ENCODE results near the gene KRT17. TPM values are rescaled to one million over a fixed set of nuclear protein-coding genes. Genes with fewer than 3 reads are reported as not detected.
A peak's percentile ranks its signal among the peaks of the same experiment; 100 is the strongest.

KRT17 gene
- total RNA-seq, 1 experiment from 2014 or later = 1.9 TPM

GRCh38 chr17:41667280-41668041 lies 43.1 kb upstream of the KRT17 start:
- ATAC-seq = 0 out of 2 replicates have a peak, but pooled peaks have one; percentile 2
- Histone ChIP-seq H3K4me1 (ENCODE audit: control insufficient read depth, insufficient read depth, low read length) (peaks cover 23% of the 10 kb centered on the region), H3K27ac (ENCODE audit: low read length) (peak overlapping the region; percentile 92), H3K4me3 (ENCODE audit: low read depth in 2 of 2, low read length in 2 of 2) (peak overlapping the region in 1 of 2 experiments; percentile 76; a peak in 2 of 4 replicates), H3K9me3 (ENCODE audit: control insufficient read depth, insufficient read depth, low read depth, low read length) (no peaks in the 10 kb centered on the region), H3K27me3 (ENCODE audit: control insufficient read depth, insufficient read depth, low read length) (no peaks in the 10 kb centered on the region), H3K36me3 (ENCODE audit: control insufficient read depth, insufficient read depth, low read length) (no peaks in the 10 kb centered on the region)
- TF ChIP-seq TCF7L2 (IDR thresholded peaks at IDR 0.05; ENCODE audit: low read depth, low read length) = no peak
- TF ChIP-seq, protein P1, sequence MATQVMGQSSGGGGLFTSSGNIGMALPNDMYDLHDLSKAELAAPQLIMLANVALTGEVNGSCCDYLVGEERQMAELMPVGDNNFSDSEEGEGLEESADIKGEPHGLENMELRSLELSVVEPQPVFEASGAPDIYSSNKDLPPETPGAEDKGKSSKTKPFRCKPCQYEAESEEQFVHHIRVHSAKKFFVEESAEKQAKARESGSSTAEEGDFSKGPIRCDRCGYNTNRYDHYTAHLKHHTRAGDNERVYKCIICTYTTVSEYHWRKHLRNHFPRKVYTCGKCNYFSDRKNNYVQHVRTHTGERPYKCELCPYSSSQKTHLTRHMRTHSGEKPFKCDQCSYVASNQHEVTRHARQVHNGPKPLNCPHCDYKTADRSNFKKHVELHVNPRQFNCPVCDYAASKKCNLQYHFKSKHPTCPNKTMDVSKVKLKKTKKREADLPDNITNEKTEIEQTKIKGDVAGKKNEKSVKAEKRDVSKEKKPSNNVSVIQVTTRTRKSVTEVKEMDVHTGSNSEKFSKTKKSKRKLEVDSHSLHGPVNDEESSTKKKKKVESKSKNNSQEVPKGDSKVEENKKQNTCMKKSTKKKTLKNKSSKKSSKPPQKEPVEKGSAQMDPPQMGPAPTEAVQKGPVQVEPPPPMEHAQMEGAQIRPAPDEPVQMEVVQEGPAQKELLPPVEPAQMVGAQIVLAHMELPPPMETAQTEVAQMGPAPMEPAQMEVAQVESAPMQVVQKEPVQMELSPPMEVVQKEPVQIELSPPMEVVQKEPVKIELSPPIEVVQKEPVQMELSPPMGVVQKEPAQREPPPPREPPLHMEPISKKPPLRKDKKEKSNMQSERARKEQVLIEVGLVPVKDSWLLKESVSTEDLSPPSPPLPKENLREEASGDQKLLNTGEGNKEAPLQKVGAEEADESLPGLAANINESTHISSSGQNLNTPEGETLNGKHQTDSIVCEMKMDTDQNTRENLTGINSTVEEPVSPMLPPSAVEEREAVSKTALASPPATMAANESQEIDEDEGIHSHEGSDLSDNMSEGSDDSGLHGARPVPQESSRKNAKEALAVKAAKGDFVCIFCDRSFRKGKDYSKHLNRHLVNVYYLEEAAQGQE (IDR thresholded peaks at IDR 0.05; ENCODE audit: insufficient read depth in 1 of 2, low read depth in 2 of 2, low read length in 1 of 2) = 0 out of 4 replicates have a peak, but pooled peaks of 1 of the 2 experiments have one; percentile 44
- TF ChIP-seq SIN3A (IDR thresholded peaks at IDR 0.05; ENCODE audit: borderline replicate concordance, insufficient read depth, low read depth, low read length) = no peak
- CTCF ChIA-PET = interaction anchor here (0.6 to 1.8 kb wide), 5 partner anchors 19 to 142 kb away, joined by 5 to 13 read pairs (median 8); partner anchors contain the start of gene EIF1
- intact Hi-C loops (cut with micrococcal nuclease; ENCODE audit: unreplicated experiment) = loop anchor here (2.0 to 10.0 kb wide), 4 partner anchors 293 to 865 kb away; no protein-coding TSS in a partner anchor
- in situ Hi-C loops (cut with HindIII; ENCODE audit: low pct_unique_long_range_greater_than_20kb, low sequenced_read_pairs) = no loop called here
- POLR2A ChIA-PET = interaction anchor here (0.5 to 1.7 kb wide), 4 partner anchors 10 to 479 kb away, joined by 3 to 6 read pairs (median 3); partner anchors contain the start of gene EIF1
- BruUV-seq (replicated peaks) = no TSS peak
- no peak for DNase-seq (ENCODE audit: low read depth, low spot score)

GRCh38 chr17:41666708-41667279 lies 42.4 kb upstream of the KRT17 start:
- Histone ChIP-seq H3K27me3 (ENCODE audit: control insufficient read depth, insufficient read depth, low read length) (no peaks in the 10 kb centered on the region), H3K36me3 (ENCODE audit: control insufficient read depth, insufficient read depth, low read length) (no peaks in the 10 kb centered on the region), H3K4me3 (ENCODE audit: low read depth in 2 of 2, low read length in 2 of 2) (peak overlapping the region; percentile 41 to 76), H3K4me1 (ENCODE audit: control insufficient read depth, insufficient read depth, low read length) (peaks cover 23% of the 10 kb centered on the region), H3K9me3 (ENCODE audit: control insufficient read depth, insufficient read depth, low read depth, low read length) (no peaks in the 10 kb centered on the region), H3K27ac (ENCODE audit: low read length) (peak overlapping the region; percentile 92)
- ATAC-seq (peak; percentile 81), DNase-seq (ENCODE audit: low read depth, low spot score) (peak; percentile 64)
- TF ChIP-seq CTCF (IDR thresholded peaks at IDR 0.05) = peak; percentile 93
- TF ChIP-seq, protein P1 (IDR thresholded peaks at IDR 0.05; ENCODE audit: insufficient read depth in 1 of 2, low read depth in 2 of 2, low read length in 1 of 2) = no peak
- POLR2A ChIA-PET = interaction anchor here (1.7 to 1.8 kb wide), 2 partner anchors 22 kb away, joined by 6 to 7 read pairs; partner anchors contain the start of gene EIF1
- in situ Hi-C loops (cut with HindIII; ENCODE audit: low pct_unique_long_range_greater_than_20kb, low sequenced_read_pairs) = no loop called here
- CTCF ChIA-PET = interaction anchor here (0.6 to 7.1 kb wide), 8 partner anchors 14 to 123 kb away, joined by 3 to 104 read pairs (median 8); partner anchors contain the start of gene EIF1
- intact Hi-C loops (cut with micrococcal nuclease; ENCODE audit: unreplicated experiment) = loop anchor here (1.0 to 10.0 kb wide), 5 partner anchors 31 to 864 kb away; no protein-coding TSS in a partner anchor
- no TSS peak for BruUV-seq (replicated peaks)

Data from Panc1 (cell line).